GM21367 (cell line): ENCODE results near the gene TMEM116.
"Not testable (repeated sequence)": the region's sequence is repeated elsewhere in the genome, so short reads cannot be mapped to it uniquely, and the experiment has no call there.

Experiments used
- ATAC-seq: cut with Tn5 transposase; IDR thresholded peaks from one replicate; pipeline ENCODE4 v1.9.1; 2021; ENCODE audit not compliant: unreplicated experiment

The TMEM116 gene

DNA sequence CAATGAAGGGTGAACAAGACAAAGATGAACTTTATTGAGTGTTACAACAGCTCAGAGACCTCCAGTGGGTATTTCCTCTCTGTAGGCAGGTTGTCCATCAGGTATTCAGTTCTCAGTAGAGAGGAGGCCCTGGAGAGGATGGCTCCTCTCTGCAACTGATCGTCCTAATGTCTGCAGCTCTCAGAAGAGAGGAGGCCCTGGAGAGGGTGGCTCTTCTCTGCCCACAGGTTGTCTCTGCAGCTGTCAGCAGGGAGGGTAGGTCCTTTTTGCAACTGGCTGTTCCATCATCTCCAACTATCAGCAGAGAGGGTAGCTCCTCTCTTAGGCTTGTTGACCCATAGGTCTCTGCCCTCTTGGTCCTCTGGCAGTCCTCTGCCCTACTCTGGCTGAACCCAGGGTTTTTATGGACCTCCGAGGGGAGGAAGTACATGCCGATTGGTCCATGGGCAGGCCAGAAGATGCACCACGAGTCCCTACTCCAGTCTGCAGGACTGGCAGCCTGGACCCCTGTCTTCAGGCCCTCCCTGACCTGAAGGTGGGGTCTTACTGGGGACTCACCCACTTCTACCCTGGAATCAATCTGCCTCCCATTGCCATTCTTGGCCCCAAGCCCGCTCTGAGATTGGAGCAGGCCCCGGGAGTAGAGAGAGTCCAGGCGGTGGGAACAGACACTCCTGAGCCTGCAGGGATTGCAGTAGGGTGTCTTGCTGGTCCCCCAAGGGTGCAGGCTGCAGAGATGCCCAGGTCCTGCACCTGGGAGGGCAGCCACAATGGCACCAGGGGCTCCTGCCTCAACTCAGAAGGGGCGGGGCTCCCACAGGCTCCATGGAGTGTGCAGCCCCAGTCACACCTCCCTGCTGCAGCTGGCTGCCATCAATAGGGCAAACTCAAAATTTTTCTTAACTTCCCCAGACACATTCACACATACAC lies 2.3 kb downstream of the TMEM116 start:
- no peak for ATAC-seq

DNA sequence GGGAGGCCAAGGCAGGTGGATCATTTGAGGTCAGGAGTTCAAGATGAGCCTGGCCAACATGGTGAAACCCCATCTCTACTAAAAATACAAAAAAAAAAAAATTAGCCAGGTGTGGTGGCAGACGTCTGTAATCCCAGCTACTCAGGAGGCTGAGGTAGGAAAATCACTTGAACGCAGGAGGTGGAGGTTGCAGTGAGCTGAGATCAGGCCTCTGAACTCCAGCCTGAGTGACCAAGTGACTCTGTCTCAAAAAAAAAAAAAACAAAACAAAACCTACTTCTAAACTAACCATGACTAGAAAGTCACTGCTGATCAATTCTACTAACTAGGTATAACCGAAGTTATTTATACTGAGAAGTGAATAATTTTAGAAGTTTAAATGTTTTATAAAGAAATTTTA lies 3.4 kb downstream of the TMEM116 start:
- ATAC-seq = not testable (repeated sequence)

DNA sequence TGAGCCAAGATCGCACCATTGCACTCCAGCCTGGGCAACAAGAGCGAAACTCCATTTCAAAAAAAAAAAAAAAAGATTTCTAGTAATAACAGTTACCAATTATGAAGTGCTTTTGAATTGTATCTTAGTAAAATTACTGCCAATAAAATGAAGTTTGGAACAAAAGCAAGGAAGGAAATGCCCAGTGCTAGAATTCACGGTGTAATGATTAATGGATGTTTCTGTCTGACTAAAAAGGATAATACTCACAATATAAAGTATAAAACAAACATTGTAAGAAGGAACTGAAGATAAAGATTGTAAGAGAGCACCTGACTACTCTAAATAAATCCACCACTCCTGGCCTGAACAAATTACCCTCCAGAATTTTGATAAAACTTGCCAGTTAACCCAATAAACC lies 4.0 kb downstream of the TMEM116 start:
- ATAC-seq = no peak

DNA sequence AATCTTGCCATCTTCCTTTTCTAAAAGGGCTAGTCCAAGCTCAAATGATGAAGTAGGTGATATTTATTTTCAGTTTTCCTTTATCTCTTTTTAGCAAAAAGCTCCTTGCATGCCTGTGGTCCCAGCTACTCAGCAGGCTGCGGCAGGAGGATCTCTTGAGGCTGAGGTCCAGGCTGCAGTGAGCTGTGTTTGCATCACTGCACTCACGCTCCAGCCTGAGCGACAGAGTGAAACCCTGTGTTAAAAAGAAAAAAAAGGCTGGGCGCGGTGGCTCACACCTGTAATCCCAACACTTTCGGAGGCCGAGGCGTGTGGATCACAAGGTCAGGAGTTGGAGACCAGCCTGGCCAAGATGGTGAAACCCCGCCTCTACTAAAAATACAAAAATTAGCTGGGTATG lies 5.0 kb downstream of the TMEM116 start:
- no peak for ATAC-seq

GRCh38 chr12:112005419-112006395 lies 7.3 kb downstream of the TMEM116 start:
- ATAC-seq = no peak

DNA sequence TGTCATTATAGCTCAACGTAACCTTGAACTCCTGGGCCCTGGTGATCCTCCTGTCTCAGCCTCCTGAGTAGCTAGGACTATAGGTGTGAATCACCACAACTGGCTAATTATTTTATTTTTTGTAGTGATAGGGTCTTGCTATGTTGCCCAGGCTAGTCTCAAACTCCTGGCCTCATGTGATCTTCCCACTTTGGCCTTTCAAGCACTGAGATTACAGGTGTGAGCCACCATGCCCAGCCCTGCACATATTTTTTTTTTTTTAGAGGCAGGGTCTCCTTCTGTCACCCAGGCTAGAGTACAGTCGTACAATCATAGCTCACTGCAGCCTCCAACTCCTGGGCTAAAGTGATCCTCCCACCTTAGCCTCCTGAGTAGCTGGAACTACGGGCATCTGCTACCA lies 8.9 kb downstream of the TMEM116 start:
- no peak for ATAC-seq

GRCh38 chr12:112001576-112001975 lies 11.4 kb downstream of the TMEM116 start:
- ATAC-seq = no peak

GRCh38 chr12:112000820-112001219 lies 12.1 kb downstream of the TMEM116 start:
- ATAC-seq = no peak

DNA sequence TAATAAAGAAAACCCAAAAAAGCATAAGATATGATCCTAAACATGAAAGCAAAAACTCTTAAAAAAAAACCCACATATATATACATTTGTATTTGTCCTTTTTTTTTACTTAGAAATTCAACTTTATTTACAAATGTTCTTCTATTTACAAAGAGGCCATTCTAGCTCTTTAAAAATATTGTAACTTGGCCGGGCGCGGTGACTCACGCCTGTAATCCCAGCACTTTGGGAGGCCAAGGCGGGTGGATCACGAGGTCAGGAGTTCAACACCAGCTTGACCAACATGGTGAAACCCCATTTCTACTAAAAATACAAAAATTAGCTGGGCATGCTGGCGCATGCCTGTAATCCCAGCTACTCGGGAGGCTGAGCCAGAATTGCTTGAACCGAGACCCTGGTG lies 13.8 kb downstream of the TMEM116 start:
- ATAC-seq = not testable (repeated sequence)

GRCh38 chr12:111998015-111998414 lies 14.9 kb downstream of the TMEM116 start:
- ATAC-seq = no peak

DNA sequence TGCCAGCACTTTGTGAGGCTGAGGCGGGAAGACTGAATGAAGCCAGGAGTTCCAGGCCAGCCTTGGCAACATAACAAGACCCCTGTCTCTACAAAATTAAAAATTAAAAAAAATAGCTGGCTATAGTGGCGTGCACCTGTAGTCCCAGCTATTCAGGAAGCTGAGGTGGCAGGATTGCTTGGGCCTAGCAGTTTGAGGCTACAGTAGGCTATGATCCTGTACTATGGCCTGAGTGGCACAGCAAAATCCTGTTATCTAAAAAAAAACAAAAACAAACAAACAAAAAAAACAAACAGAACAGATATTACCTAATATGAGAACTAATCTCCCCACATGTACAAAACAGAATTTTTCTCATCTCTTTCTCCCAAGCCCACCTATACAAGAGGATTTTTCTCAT lies 15.7 kb downstream of the TMEM116 start:
- no peak for ATAC-seq

- no peak for ATAC-seq
Measured at GRCh38 chr12:111995782-111996480, 17.0 kb downstream of the TMEM116 start.

- ATAC-seq = not testable (repeated sequence)
Measured at GRCh38 chr12:111994211-111995111, 18.5 kb downstream of the TMEM116 start.

- no peak for ATAC-seq
Measured at GRCh38 chr12:111993292-111994150, 19.4 kb downstream of the TMEM116 start.

GRCh38 chr12:111992464-111992863 lies 20.5 kb downstream of the TMEM116 start:
- no peak for ATAC-seq

DNA sequence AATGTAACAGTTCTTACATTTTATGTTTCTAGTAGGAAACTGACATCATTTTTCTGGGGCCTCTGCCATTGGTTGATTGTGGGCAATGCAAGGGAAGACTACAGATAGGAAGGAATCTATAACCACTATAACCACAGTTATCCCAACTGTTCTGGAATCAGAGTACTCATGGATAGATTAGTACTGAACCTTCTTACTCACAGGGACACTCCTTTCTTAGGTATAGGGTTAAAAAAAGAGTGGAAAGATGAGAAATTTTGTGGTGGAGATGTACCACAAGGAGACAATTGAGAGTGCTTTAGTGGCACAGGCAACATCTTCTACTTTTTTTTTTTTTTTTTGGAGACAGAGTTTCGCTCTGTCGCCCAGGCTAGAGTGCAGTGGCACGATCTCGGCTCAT lies 21.0 kb downstream of the TMEM116 start:
- ATAC-seq = no peak

GRCh38 chr12:111991535-111991934 lies 21.4 kb downstream of the TMEM116 start:
- no peak for ATAC-seq

DNA sequence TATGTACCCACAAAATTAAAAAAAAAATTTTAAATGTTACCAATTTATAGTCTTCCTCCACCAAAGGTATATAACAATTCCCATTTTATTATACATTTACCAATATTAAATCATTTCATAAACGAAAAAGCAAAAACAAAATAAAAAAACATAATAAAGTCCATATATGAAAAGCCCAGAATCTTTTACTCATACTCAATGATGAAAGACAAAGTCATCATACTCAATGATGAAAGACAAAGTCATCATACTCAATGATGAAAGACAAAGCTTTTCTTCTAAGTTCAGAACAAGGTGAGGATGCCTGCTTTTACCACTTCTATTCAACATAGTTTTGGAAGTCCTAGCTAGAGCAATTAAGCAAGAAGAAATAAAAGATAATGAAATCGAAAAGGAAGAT lies 28.1 kb downstream of the TMEM116 start:
- no peak for ATAC-seq

- no peak for ATAC-seq
Measured at GRCh38 chr12:111981987-111982386, 31.0 kb downstream of the TMEM116 start.
